ENCODE measurements around the gene HTR2A. TPM values are rescaled to one million over a fixed set of nuclear protein-coding genes. Genes with fewer than 3 reads are reported as not detected.
A peak's percentile ranks its signal among the peaks of the same experiment; 100 is the strongest.

Gene HTR2A
- total and polyA plus RNA-seq, 2 donors (not counting 3 experiments of a cell fraction or from before 2014, with no cell fraction given), result not detected

DNA sequence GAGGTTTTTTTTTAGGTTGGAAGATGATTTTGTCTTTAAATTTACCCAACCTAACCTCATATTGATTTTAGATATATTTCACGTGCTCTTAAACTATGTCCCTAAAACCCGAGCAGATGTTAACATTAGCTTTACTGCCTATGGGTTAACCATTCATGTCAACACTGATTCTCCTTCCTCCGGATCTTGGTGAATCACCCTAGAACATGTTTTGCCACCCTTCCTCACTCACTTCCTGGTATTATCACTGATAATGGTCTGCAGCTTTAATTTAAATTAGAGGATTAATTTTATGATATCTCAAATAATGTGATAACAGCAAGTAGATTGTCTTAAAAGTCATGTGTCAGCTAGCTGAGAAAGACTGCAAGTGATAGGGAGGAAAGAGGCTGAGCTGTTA is 31.9 kb downstream of the HTR2A start:
- Histone ChIP-seq H2AFZ (ENCODE audit: low read depth, low read length) (no peak overlapping the region), H3K27ac (ENCODE audit: insufficient read depth, low read depth, low read length) (no peak overlapping the region), H3K27me3 (ENCODE audit: control insufficient read depth in 2 of 2, insufficient read depth in 2 of 2, low read length in 2 of 2) (no peaks in the 10 kb centered on the region), H3K9me3 (replicated peaks; ENCODE audit: control insufficient read depth, insufficient read depth, low read length) (no peaks in the 10 kb centered on the region), H3K36me3 (ENCODE audit: control insufficient read depth in 2 of 2, extremely low read depth in 1 of 2, insufficient read depth in 2 of 2, low read length in 2 of 2) (no peaks in the 10 kb centered on the region), H3K9me1 (replicated peaks; ENCODE audit: control insufficient read depth, extremely low read depth, insufficient read depth, low read length) (no peaks in the 10 kb centered on the region), H3K9ac (replicated peaks; ENCODE audit: extremely low read depth, insufficient read depth, low read length) (no peak overlapping the region), H3K4me1 (ENCODE audit: control insufficient read depth, extremely low read depth, insufficient read depth, low read length) (peaks cover 4% of the 10 kb centered on the region), H3K4me3 (replicated peaks in 1 of 3; ENCODE audit: insufficient read depth in 1 of 3, low read depth in 1 of 3, low read length in 3 of 3) (no peak overlapping the region), H3K4me2 (ENCODE audit: insufficient read depth, low read length) (no peak overlapping the region), H3K79me2 (ENCODE audit: control insufficient read depth, insufficient read depth, low read length) (no peaks in the 10 kb centered on the region), H4K20me1 (replicated peaks; ENCODE audit: control insufficient read depth, extremely low read depth, insufficient read depth, low read length) (no peaks in the 10 kb centered on the region)
- no peak for FAIRE-seq
- POLR2A ChIA-PET, result no interaction called here
- peak; percentile 56 for TF ChIP-seq FOS (IDR thresholded peaks at IDR 0.05; ENCODE audit: borderline replicate concordance, insufficient read depth, low read length)
- TF ChIP-seq POLR2A (IDR thresholded peaks at IDR 0.05; ENCODE audit: low read depth, low read length), result no peak
- no peak for TF ChIP-seq JUN (IDR thresholded peaks at IDR 0.05; ENCODE audit: borderline replicate concordance, insufficient read depth, insufficient read length, low read depth)
- TF ChIP-seq MYC (IDR thresholded peaks at IDR 0.05; ENCODE audit: low read depth, low read length), result no peak
- TF ChIP-seq, protein P1, sequence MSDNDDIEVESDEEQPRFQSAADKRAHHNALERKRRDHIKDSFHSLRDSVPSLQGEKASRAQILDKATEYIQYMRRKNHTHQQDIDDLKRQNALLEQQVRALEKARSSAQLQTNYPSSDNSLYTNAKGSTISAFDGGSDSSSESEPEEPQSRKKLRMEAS (IDR thresholded peaks at IDR 0.05; ENCODE audit: insufficient read depth, insufficient read length), result no peak
- peak; percentile 40 for TF ChIP-seq GATA2 (IDR thresholded peaks at IDR 0.05; ENCODE audit: insufficient read depth, insufficient read length, low read depth, low read length)
- TF ChIP-seq, protein P2, sequence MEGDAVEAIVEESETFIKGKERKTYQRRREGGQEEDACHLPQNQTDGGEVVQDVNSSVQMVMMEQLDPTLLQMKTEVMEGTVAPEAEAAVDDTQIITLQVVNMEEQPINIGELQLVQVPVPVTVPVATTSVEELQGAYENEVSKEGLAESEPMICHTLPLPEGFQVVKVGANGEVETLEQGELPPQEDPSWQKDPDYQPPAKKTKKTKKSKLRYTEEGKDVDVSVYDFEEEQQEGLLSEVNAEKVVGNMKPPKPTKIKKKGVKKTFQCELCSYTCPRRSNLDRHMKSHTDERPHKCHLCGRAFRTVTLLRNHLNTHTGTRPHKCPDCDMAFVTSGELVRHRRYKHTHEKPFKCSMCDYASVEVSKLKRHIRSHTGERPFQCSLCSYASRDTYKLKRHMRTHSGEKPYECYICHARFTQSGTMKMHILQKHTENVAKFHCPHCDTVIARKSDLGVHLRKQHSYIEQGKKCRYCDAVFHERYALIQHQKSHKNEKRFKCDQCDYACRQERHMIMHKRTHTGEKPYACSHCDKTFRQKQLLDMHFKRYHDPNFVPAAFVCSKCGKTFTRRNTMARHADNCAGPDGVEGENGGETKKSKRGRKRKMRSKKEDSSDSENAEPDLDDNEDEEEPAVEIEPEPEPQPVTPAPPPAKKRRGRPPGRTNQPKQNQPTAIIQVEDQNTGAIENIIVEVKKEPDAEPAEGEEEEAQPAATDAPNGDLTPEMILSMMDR (IDR thresholded peaks at IDR 0.05; ENCODE audit: extremely low read depth in 1 of 2, insufficient read depth in 1 of 2, low read depth in 1 of 2, low read length in 2 of 2), result no peak
- no peak for TF ChIP-seq EZH2 (IDR thresholded peaks at IDR 0.05; ENCODE audit: borderline replicate concordance, low read depth, low read length, severe bottlenecking)
- no TSS peak for BruUV-seq (replicated peaks)
- intact Hi-C loops (cut with micrococcal nuclease) (no loop called here), dilution Hi-C loops (cut with MboI; ENCODE audit: extremely low pct_ligation_motif_present, low sequenced_read_pairs) (no loop called here)
- CTCF ChIA-PET, result interaction anchor here (1.0 kb wide), 1 partner anchor 28 kb away, joined by 4 read pairs; no protein-coding TSS in a partner anchor
- peak; percentile 2 for DNase-seq (ENCODE audit: low read depth, low spot score)
